Loucy (cell line): ENCODE measurements around the gene AGAP5.
"Not testable (repeated sequence)": the region's sequence is repeated elsewhere in the genome, so short reads cannot be mapped to it uniquely, and the experiment has no call there.

Experiments
- EZH2phosphoT487 ChIP-seq: fragments of 200-600 bp; IDR thresholded peaks from 2 replicates; pipeline ENCODE4 v1.6.1; 2018; ENCODE audit warnings: antibody characterized with exemption, mild to moderate bottlenecking, moderate library complexity, borderline replicate concordance
- TF ChIP-seq, protein P1 (sequence below): fragments of 200-600 bp; sonication (generic); conservative IDR thresholded peaks from 2 replicates; pipeline ENCODE4 v1.5.1; 2014; ENCODE audit warnings: mild to moderate bottlenecking, antibody characterized with exemption, low read length

DNA sequence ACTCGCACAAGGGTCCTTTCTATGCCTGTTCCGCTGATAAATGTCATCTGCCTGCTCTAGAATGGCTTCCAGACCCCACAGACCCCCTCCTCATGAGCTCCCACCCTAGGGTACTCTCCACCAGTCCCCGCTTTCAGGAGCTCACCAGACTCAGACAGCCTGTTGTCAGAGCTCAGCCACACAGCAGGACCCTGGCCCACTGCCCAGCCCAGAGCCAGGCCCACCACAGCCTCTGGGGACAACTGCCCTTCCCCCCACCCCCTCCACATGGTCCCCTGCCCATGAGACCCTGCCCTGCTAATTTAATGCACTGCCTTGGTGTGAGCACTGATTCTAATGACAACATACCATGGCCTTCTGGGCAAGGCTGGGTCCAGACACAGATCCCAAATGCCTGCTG is 32.3 kb downstream of the AGAP5 start:
- TF ChIP-seq, protein P1, sequence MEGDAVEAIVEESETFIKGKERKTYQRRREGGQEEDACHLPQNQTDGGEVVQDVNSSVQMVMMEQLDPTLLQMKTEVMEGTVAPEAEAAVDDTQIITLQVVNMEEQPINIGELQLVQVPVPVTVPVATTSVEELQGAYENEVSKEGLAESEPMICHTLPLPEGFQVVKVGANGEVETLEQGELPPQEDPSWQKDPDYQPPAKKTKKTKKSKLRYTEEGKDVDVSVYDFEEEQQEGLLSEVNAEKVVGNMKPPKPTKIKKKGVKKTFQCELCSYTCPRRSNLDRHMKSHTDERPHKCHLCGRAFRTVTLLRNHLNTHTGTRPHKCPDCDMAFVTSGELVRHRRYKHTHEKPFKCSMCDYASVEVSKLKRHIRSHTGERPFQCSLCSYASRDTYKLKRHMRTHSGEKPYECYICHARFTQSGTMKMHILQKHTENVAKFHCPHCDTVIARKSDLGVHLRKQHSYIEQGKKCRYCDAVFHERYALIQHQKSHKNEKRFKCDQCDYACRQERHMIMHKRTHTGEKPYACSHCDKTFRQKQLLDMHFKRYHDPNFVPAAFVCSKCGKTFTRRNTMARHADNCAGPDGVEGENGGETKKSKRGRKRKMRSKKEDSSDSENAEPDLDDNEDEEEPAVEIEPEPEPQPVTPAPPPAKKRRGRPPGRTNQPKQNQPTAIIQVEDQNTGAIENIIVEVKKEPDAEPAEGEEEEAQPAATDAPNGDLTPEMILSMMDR, result not testable (repeated sequence)
- not testable (repeated sequence) for TF ChIP-seq EZH2phosphoT487
